GM19099 (cell line): ENCODE measurements around the gene HSD17B8.

Source experiments
- POLR2A ChIP-seq: IDR thresholded peaks from 3 replicates; pipeline ENCODE4 v1.6.1; 2011; ENCODE audit warnings: low read depth; ENCODE audit not compliant: insufficient read length; ENCODE audit errors: extremely low read depth

HSD17B8 gene

GRCh38 chr6:33204415-33205190 is at the start of gene HSD17B8:
TSS of gene HSD17B8 (plus strand) at chr6:33204655. CDS start at chr6:33204669, 14 bp downstream.
- peak; percentile 61 for TF ChIP-seq POLR2A

GRCh38 chr6:33156561-33156960 is 47.9 kb upstream of the HSD17B8 start:
- no peak for TF ChIP-seq POLR2A

- no peak for TF ChIP-seq POLR2A
Measured at GRCh38 chr6:33156964-33157363, 47.5 kb upstream of the HSD17B8 start.

- no peak for TF ChIP-seq POLR2A
Measured at GRCh38 chr6:33160096-33160495, 44.4 kb upstream of the HSD17B8 start.

GRCh38 chr6:33160728-33161344 is 43.6 kb upstream of the HSD17B8 start:
- no peak for TF ChIP-seq POLR2A

GRCh38 chr6:33161354-33162331 is 42.8 kb upstream of the HSD17B8 start:
- TF ChIP-seq POLR2A, result peak; percentile 29

- no peak for TF ChIP-seq POLR2A
Measured at GRCh38 chr6:33163540-33163939, 40.9 kb upstream of the HSD17B8 start.

- TF ChIP-seq POLR2A, result no peak
Measured at GRCh38 chr6:33164176-33164575, 40.3 kb upstream of the HSD17B8 start.

- TF ChIP-seq POLR2A, result no peak
Measured at GRCh38 chr6:33164665-33165373, 39.6 kb upstream of the HSD17B8 start.

GRCh38 chr6:33165581-33166258 is 38.7 kb upstream of the HSD17B8 start:
- no peak for TF ChIP-seq POLR2A

GRCh38 chr6:33166363-33166762 is 38.1 kb upstream of the HSD17B8 start:
- no peak for TF ChIP-seq POLR2A

GRCh38 chr6:33166811-33167210 is 37.6 kb upstream of the HSD17B8 start:
- TF ChIP-seq POLR2A, result no peak

- no peak for TF ChIP-seq POLR2A
Measured at GRCh38 chr6:33167374-33168283, 36.8 kb upstream of the HSD17B8 start.
